ENCODE measurements around the gene GPR180. TPM values are rescaled to one million over a fixed set of nuclear protein-coding genes. Genes with fewer than 3 reads are reported as not detected.

GPR180 gene
- 1 to 10 TPM; 3.9 to 6.3 TPM for total RNA-seq

GRCh38 chr13:94601446-94602431 is at the start of gene GPR180:
Gene GPR180 (plus strand): TSS chr13:94601857. CDS start chr13:94601928, 71 bp downstream.
- peak; percentile 93 for ATAC-seq (ENCODE audit: insufficient number of reproducible peaks, low FRiP score, low read depth)
- peak within 1 kb of the TSS; percentile 85 for H3K4me3 ChIP-seq
- peaks cover 0 to 4% of the 10 kb centered on the region in 2 donors for H3K4me1 ChIP-seq (ENCODE audit: control insufficient read depth in 1 of 2, low read depth in 2 of 2)
- DNase-seq (ENCODE audit: low spot score): peak; percentile 88
- no peaks in the 10 kb centered on the region for H3K36me3 ChIP-seq
- peak within 1 kb of the TSS; percentile 64 to 67 for H3K27ac ChIP-seq
- H3K9me3 ChIP-seq: no peaks in the 10 kb centered on the region
- no peaks in the 10 kb centered on the region for H3K27me3 ChIP-seq (replicated peaks; ENCODE audit: insufficient read depth)
- TF ChIP-seq CTCF (IDR thresholded peaks at IDR 0.05): no peak

GRCh38 chr13:94552095-94552494 is 49.6 kb upstream of the GPR180 start:
- H3K27me3 ChIP-seq (replicated peaks; ENCODE audit: insufficient read depth): no peaks in the 10 kb centered on the region
- DNase-seq (ENCODE audit: low spot score): no peak
- ATAC-seq (ENCODE audit: insufficient number of reproducible peaks, low FRiP score, low read depth): no peak
- no peaks in the 10 kb centered on the region for H3K36me3 ChIP-seq
- peaks cover 5 to 11% of the 10 kb centered on the region in 2 donors for H3K4me1 ChIP-seq (ENCODE audit: control insufficient read depth in 1 of 2, low read depth in 2 of 2)
- no peaks in the 10 kb centered on the region for H3K9me3 ChIP-seq
- no peak for TF ChIP-seq CTCF (IDR thresholded peaks at IDR 0.05)
- no peak overlapping the region for H3K4me3 ChIP-seq
- no peak overlapping the region for H3K27ac ChIP-seq

- no peak for ATAC-seq (ENCODE audit: insufficient number of reproducible peaks, low FRiP score, low read depth)
- TF ChIP-seq CTCF (IDR thresholded peaks at IDR 0.05): no peak
- Histone ChIP-seq H3K36me3 (no peaks in the 10 kb centered on the region), H3K9me3 (no peaks in the 10 kb centered on the region), H3K4me3 (no peak overlapping the region), H3K4me1 (ENCODE audit: control insufficient read depth in 1 of 2, low read depth in 2 of 2) (peaks cover 0 to 5% of the 10 kb centered on the region in 2 donors), H3K27ac (no peak overlapping the region), H3K27me3 (replicated peaks; ENCODE audit: insufficient read depth) (no peaks in the 10 kb centered on the region)
- no peak for DNase-seq (ENCODE audit: low spot score)
Measured at GRCh38 chr13:94553766-94554165, 47.9 kb upstream of the GPR180 start.

GRCh38 chr13:94556041-94556440 is 45.6 kb upstream of the GPR180 start:
- ATAC-seq (ENCODE audit: insufficient number of reproducible peaks, low FRiP score, low read depth): no peak
- Histone ChIP-seq H3K27me3 (replicated peaks; ENCODE audit: insufficient read depth) (no peaks in the 10 kb centered on the region), H3K4me1 (ENCODE audit: control insufficient read depth in 1 of 2, low read depth in 2 of 2) (no peaks in the 10 kb centered on the region), H3K9me3 (no peaks in the 10 kb centered on the region), H3K27ac (no peak overlapping the region), H3K4me3 (no peak overlapping the region), H3K36me3 (no peaks in the 10 kb centered on the region)
- DNase-seq (ENCODE audit: low spot score): no peak
- no peak for TF ChIP-seq CTCF (IDR thresholded peaks at IDR 0.05)

- no peaks in the 10 kb centered on the region for H3K36me3 ChIP-seq
- H3K27ac ChIP-seq: no peak overlapping the region
- ATAC-seq (ENCODE audit: insufficient number of reproducible peaks, low FRiP score, low read depth): no peak
- H3K27me3 ChIP-seq (replicated peaks; ENCODE audit: insufficient read depth): no peaks in the 10 kb centered on the region
- no peak for TF ChIP-seq CTCF (IDR thresholded peaks at IDR 0.05)
- H3K4me3 ChIP-seq: no peak overlapping the region
- no peaks in the 10 kb centered on the region for H3K9me3 ChIP-seq
- no peaks in the 10 kb centered on the region for H3K4me1 ChIP-seq (ENCODE audit: control insufficient read depth in 1 of 2, low read depth in 2 of 2)
- DNase-seq (ENCODE audit: low spot score): no peak
Measured at GRCh38 chr13:94556621-94557020, 45.0 kb upstream of the GPR180 start.

Measured in thoracic aorta (tissue), 2 donors.